Common myeloid progenitor, CD34-positive (primary cell): ENCODE data around the gene IRF9.

Source experiments
- CTCF ChIA-PET: fragments of 350-600 bp; sonication (Branson Sonifier 250); formaldehyde crosslinking; loops from one replicate; lab custom pipeline; 2021; ENCODE audit warnings: antibody characterized with exemption; lab: Charles Lee
- POLR2A ChIA-PET: fragments of 350-600 bp; sonication (Branson Sonifier 250); formaldehyde crosslinking; loops from one replicate; lab custom pipeline; 2021; ENCODE audit warnings: antibody characterized with exemption; lab: Charles Lee
- DNase-seq, 3 donors: peaks; one replicate each; pipeline versions ENCODE4 v3.0.0 to v3.0.0-alpha.2; 2013
- H3K27ac ChIP-seq, 2 experiments: 1 replicate in 1 of 2; 2 replicates in 1 of 2; pipeline ENCODE4 v1.7.0; 2013; ENCODE audit warnings: inconsistent platforms in 2 of 2, low read length in 2 of 2, mild to moderate bottlenecking in 2 of 2, low read depth in 1 of 2, moderate library complexity in 1 of 2; ENCODE audit not compliant: severe bottlenecking in 2 of 2, insufficient read depth in 1 of 2, poor library complexity in 1 of 2
- H3K27me3 ChIP-seq, 5 experiments: replicated peaks in 2 of 5; 1 replicate in 3 of 5; 2 replicates in 2 of 5; pipeline versions ENCODE4 v1.6.1 to v1.7.0; 2013; ENCODE audit warnings: low read length in 4 of 5, mild to moderate bottlenecking in 2 of 5, moderate library complexity in 2 of 5, inconsistent platforms in 1 of 5; ENCODE audit not compliant: insufficient read depth in 5 of 5, control insufficient read depth in 4 of 5
- H3K36me3 ChIP-seq, 4 experiments: 1 replicate in 2 of 4; 2 replicates in 2 of 4; pipeline versions ENCODE4 v1.6.1 to v1.7.0; 2013; ENCODE audit warnings: low read length in 3 of 4, control low read depth in 1 of 4, mild to moderate bottlenecking in 1 of 4; ENCODE audit not compliant: control insufficient read depth in 4 of 4, insufficient read depth in 4 of 4
- H3K4me1 ChIP-seq, 4 experiments: 1 replicate in 3 of 4; 2 replicates in 1 of 4; pipeline versions ENCODE4 v1.6.1 to v1.7.1; 2013; ENCODE audit warnings: low read length in 3 of 4, mild to moderate bottlenecking in 3 of 4, control low read depth in 1 of 4, inconsistent platforms in 1 of 4, moderate library complexity in 1 of 4; ENCODE audit not compliant: control insufficient read depth in 4 of 4, insufficient read depth in 4 of 4; ENCODE audit errors: control extremely low read depth in 1 of 4
- H3K4me3 ChIP-seq, 7 experiments: 1 replicate in 4 of 7; 2 replicates in 3 of 7; pipeline versions ENCODE4 v1.5.1 to v1.7.0; 2013; ENCODE audit warnings: mild to moderate bottlenecking in 7 of 7, low read length in 6 of 7, moderate library complexity in 6 of 7, inconsistent platforms in 2 of 7, low read depth in 2 of 7, control low read depth in 1 of 7; ENCODE audit not compliant: insufficient read depth in 4 of 7, control insufficient read depth in 1 of 7; ENCODE audit errors: extremely low read depth in 1 of 7
- H3K9me3 ChIP-seq, 5 experiments: 1 replicate in 4 of 5; 2 replicates in 1 of 5; pipeline versions ENCODE4 v1.6.1 to v1.7.1; 2013; ENCODE audit warnings: low read length in 4 of 5, mild to moderate bottlenecking in 2 of 5, inconsistent platforms in 1 of 5, low read depth in 1 of 5, moderate library complexity in 1 of 5; ENCODE audit not compliant: control insufficient read depth in 4 of 5, insufficient read depth in 2 of 5; ENCODE audit errors: control extremely low read depth in 1 of 5
- WGBS: methylation state at CpG from one replicate; pipeline ENCODE4 v1.1.5; 2013; ENCODE audit not compliant: insufficient coverage; 5-methylcytosine and 5-hydroxymethylcytosine counted together

IRF9 gene

GRCh38 chr14:24176599-24176998 is 15.5 kb downstream of the IRF9 start:
- Histone ChIP-seq H3K4me3 (no peak overlapping the region), H3K27ac (no peak overlapping the region), H3K36me3 (peaks cover 3 to 76% (median 44%) of the 10 kb centered on the region in 4 experiments), H3K9me3 (no peaks in the 10 kb centered on the region), H3K4me1 (peaks cover 0 to 18% (median 8%) of the 10 kb centered on the region in 4 experiments), H3K27me3 (no peaks in the 10 kb centered on the region)
- POLR2A ChIA-PET, result no interaction called here
- CTCF ChIA-PET, result interaction anchor here (4.9 kb wide), 1 partner anchor 11 kb away, joined by 19 read pairs; the partner anchor contains the start of gene IPO4
- WGBS, result 98% methylated on average over 5 of the region's 5 CpGs
- no peak for DNase-seq

GRCh38 chr14:24177041-24177825 is 16.2 kb downstream of the IRF9 start:
- POLR2A ChIA-PET, result interaction anchor here (0.6 kb wide), 1 partner anchor 25 kb away, joined by 3 read pairs; no protein-coding TSS in a partner anchor
- H3K9me3 ChIP-seq, result no peaks in the 10 kb centered on the region
- CTCF ChIA-PET, result interaction anchor here (0.7 kb wide), 1 partner anchor 16 kb away, joined by 3 read pairs; the partner anchor contains the start of gene IRF9
- 99% methylated on average over 9 of the region's 12 CpGs for WGBS
- peaks cover 5 to 82% (median 49%) of the 10 kb centered on the region in 4 experiments for H3K36me3 ChIP-seq
- no peak overlapping the region for H3K27ac ChIP-seq
- DNase-seq, result no peak
- no peaks in the 10 kb centered on the region for H3K27me3 ChIP-seq
- no peak overlapping the region for H3K4me3 ChIP-seq
- peaks cover 0 to 14% (median 6%) of the 10 kb centered on the region in 4 experiments for H3K4me1 ChIP-seq

- no peak overlapping the region for H3K27ac ChIP-seq
- ChIA-PET CTCF (interaction anchor here (0.7 to 1.3 kb wide), 2 partner anchors 17 to 129 kb away, joined by 3 to 4 read pairs; partner anchors contain the start of gene IRF9), POLR2A (interaction anchor here (0.6 kb wide), 1 partner anchor 25 kb away, joined by 3 read pairs; no protein-coding TSS in a partner anchor)
- no peak for DNase-seq
- no peaks in the 10 kb centered on the region for H3K27me3 ChIP-seq
- H3K4me3 ChIP-seq, result no peak overlapping the region
- no peaks in the 10 kb centered on the region for H3K9me3 ChIP-seq
- peaks cover 5 to 89% (median 53%) of the 10 kb centered on the region in 4 experiments for H3K36me3 ChIP-seq
- WGBS, result 98% methylated on average over 12 of the region's 14 CpGs
- peaks cover 0 to 7% (median 2%) of the 10 kb centered on the region in 4 experiments for H3K4me1 ChIP-seq
Measured at GRCh38 chr14:24177891-24178290, 16.8 kb downstream of the IRF9 start.

GRCh38 chr14:24178399-24179178 is 17.5 kb downstream of the IRF9 start:
- Histone ChIP-seq H3K4me3 (no peak overlapping the region), H3K27ac (no peak overlapping the region), H3K36me3 (peaks cover 5 to 90% (median 58%) of the 10 kb centered on the region in 4 experiments), H3K4me1 (peaks cover 0 to under 1% (median 0%) of the 10 kb centered on the region in 4 experiments), H3K9me3 (no peaks in the 10 kb centered on the region), H3K27me3 (no peaks in the 10 kb centered on the region)
- CTCF ChIA-PET, result interaction anchor here (1.3 to 3.4 kb wide), 3 partner anchors 10 to 128 kb away, joined by 3 to 17 read pairs (median 4); partner anchors contain the start of genes IPO4 and IRF9
- POLR2A ChIA-PET, result no interaction called here
- no peak for DNase-seq
- 95% methylated on average over 7 of the region's 12 CpGs for WGBS

GRCh38 chr14:24179294-24179960 is 18.4 kb downstream of the IRF9 start:
- Histone ChIP-seq H3K27me3 (no peaks in the 10 kb centered on the region), H3K36me3 (peaks cover 7 to 97% (median 65%) of the 10 kb centered on the region in 4 experiments), H3K27ac (no peak overlapping the region), H3K9me3 (no peaks in the 10 kb centered on the region), H3K4me1 (no peaks in the 10 kb centered on the region), H3K4me3 (no peak overlapping the region)
- WGBS, result over 99% methylated on average over 8 of the region's 14 CpGs
- CTCF ChIA-PET, result interaction anchor here (1.3 to 3.4 kb wide), 4 partner anchors 9 to 127 kb away, joined by 3 to 17 read pairs (median 4); partner anchors contain the start of genes IPO4, IRF9 and PSME2
- POLR2A ChIA-PET, result interaction anchor here (0.5 kb wide), 1 partner anchor 60 kb away, joined by 3 read pairs; no protein-coding TSS in a partner anchor
- DNase-seq, result no peak

GRCh38 chr14:24179961-24180796 is 19.1 kb downstream of the IRF9 start:
- no peaks in the 10 kb centered on the region for H3K27me3 ChIP-seq
- no peaks in the 10 kb centered on the region for H3K9me3 ChIP-seq
- peaks cover 7 to 97% (median 68%) of the 10 kb centered on the region in 4 experiments for H3K36me3 ChIP-seq
- DNase-seq, result no peak
- WGBS, result 94% methylated on average over 12 of the region's 18 CpGs
- H3K27ac ChIP-seq, result no peak overlapping the region
- ChIA-PET CTCF (interaction anchor here (1.2 to 3.4 kb wide), 5 partner anchors 8 to 117 kb away, joined by 3 to 17 read pairs (median 3); partner anchors contain the start of genes IPO4, IRF9 and PSME2), POLR2A (no interaction called here)
- no peak overlapping the region for H3K4me3 ChIP-seq
- no peaks in the 10 kb centered on the region for H3K4me1 ChIP-seq
